IPS-11a (cell line): ENCODE measurements around the gene IGF2.

Experiments
- H3K4me3 ChIP-seq: one replicate; pipeline ENCODE4 v1.5.1; 2013; ENCODE audit warnings: low read depth, low read length, control low read depth

The IGF2 gene

GRCh38 chr11:2104524-2105440 is 34.4 kb downstream of the IGF2 start:
- H3K4me3 ChIP-seq: no peak overlapping the region

- no peak overlapping the region for H3K4me3 ChIP-seq
Observed at GRCh38 chr11:2103668-2104523, 35.3 kb downstream of the IGF2 start.

- H3K4me3 ChIP-seq: no peak overlapping the region
Observed at GRCh38 chr11:2102883-2103213, 36.3 kb downstream of the IGF2 start.

GRCh38 chr11:2102132-2102882 is 36.9 kb downstream of the IGF2 start:
- H3K4me3 ChIP-seq: no peak overlapping the region

- no peak overlapping the region for H3K4me3 ChIP-seq
Observed at GRCh38 chr11:2101171-2101675, 38.0 kb downstream of the IGF2 start.

GRCh38 chr11:2100361-2101170 is 38.6 kb downstream of the IGF2 start:
- H3K4me3 ChIP-seq: no peak overlapping the region

GRCh38 chr11:2099516-2100349 is 39.5 kb downstream of the IGF2 start:
- no peak overlapping the region for H3K4me3 ChIP-seq

GRCh38 chr11:2098691-2099515 is 40.3 kb downstream of the IGF2 start:
- no peak overlapping the region for H3K4me3 ChIP-seq

- no peak overlapping the region for H3K4me3 ChIP-seq
Observed at GRCh38 chr11:2097998-2098690, 41.0 kb downstream of the IGF2 start.

- no peak overlapping the region for H3K4me3 ChIP-seq
Observed at GRCh38 chr11:2097356-2097997, 41.7 kb downstream of the IGF2 start.

GRCh38 chr11:2096919-2097301 is 42.3 kb downstream of the IGF2 start:
- no peak overlapping the region for H3K4me3 ChIP-seq

GRCh38 chr11:2096011-2096918 is 42.9 kb downstream of the IGF2 start:
- no peak overlapping the region for H3K4me3 ChIP-seq

- no peak overlapping the region for H3K4me3 ChIP-seq
Observed at GRCh38 chr11:2095542-2095941, 43.6 kb downstream of the IGF2 start.

GRCh38 chr11:2095198-2095520 is 44.0 kb downstream of the IGF2 start:
- no peak overlapping the region for H3K4me3 ChIP-seq

GRCh38 chr11:2094354-2095197 is 44.6 kb downstream of the IGF2 start:
- no peak overlapping the region for H3K4me3 ChIP-seq
